ENCODE measurements around the gene ZBTB46. TPM values are rescaled to one million over a fixed set of nuclear protein-coding genes. Genes with fewer than 3 reads are reported as not detected.

Gene ZBTB46
- total and polyA plus RNA-seq, 4 donors = 0.79 to 12.1 (median 4.7) TPM

DNA sequence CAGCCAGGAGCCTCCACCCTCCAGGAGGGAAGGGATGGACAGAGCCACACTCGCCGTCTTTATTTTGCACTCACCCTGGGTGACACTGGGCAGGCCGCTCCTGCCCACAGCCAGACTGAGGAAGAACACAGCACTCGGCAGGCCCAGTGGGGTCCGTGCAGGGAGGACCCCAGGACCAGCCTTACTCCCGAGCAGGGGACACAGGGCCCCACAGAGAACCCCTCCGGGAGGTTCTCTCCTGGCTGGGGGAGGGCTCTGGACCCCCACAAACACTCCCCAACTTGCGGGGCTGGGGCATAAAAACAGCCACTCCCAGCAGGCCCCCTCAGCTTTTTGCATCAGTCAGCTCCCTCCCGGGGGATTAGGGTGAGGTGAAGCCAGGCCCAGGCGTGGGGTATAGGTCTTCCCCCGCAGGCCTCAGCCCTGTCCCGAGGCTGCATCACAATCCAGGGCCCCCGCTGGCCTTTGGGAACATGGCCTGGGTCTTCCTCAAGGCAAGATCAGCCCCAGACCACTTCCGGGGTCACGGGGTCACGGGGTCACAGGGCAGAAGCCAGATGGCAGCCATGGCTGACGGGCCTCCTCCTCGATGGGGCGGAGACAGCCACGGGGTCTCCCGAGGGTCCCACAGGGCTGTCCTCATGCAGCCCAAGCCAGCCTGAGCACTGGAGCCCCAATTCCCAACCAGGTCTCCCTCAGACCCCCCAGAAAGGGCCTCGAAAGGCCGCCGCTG lies 131.4 kb downstream of the ZBTB46 start (continued):
- TF ChIP-seq TAF1 (conservative IDR thresholded peaks at IDR 0.05) = no peak
- no peak for TF ChIP-seq RXRA (IDR thresholded peaks at IDR 0.05)
- TF ChIP-seq YY1 (IDR thresholded peaks at IDR 0.05) = no peak

DNA sequence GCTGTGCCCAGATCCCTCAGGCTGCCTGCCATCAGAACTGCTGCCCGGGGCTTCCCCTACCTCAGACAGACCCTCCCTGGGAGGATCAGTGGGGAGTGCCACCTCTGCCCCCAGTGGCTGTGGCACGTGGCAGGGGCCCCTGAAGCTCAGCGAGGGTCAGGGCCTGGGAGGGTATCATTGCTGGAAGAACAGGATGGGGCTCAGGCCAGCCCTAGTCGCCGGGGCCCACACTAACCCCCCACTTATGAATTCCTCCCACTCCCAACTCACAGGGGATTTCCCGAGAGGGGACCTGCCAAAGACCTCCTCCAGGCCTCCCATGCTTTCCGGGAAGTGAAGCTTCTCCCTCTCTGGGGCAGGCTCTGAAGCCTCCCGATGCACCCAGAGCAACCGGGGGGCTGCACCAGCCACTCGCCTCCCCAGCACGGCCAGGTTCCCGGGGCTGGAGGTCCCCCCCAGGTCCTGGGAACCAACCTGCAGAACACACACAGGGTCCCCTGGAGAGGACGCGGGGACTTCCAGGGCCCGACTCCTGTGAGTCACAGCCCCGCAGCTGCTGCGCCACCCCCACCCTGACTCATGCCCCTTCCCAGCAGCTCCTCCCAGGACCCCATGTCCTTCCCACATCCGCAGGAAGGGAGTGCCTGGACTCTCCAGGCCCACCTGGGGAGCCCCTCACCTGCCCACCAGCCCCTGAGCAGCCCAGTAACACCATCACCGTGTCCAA lies 132.2 kb downstream of the ZBTB46 start:
- H3K9me3 ChIP-seq (ENCODE audit: control insufficient read depth in 4 of 4, low read length in 3 of 4) = no peaks in the 10 kb centered on the region
- WGBS = 77% methylated on average over 19 of the region's 19 CpGs
- no peaks in the 10 kb centered on the region for H3K27me3 ChIP-seq (ENCODE audit: control insufficient read depth in 4 of 4, insufficient read depth in 4 of 4, low read length in 3 of 4)
- DNase-seq (ENCODE audit: low spot score) = no peak
- H3K4me3 ChIP-seq (ENCODE audit: low read depth in 1 of 3, low read length in 3 of 3) = no peak overlapping the region
- TF ChIP-seq, protein P1, sequence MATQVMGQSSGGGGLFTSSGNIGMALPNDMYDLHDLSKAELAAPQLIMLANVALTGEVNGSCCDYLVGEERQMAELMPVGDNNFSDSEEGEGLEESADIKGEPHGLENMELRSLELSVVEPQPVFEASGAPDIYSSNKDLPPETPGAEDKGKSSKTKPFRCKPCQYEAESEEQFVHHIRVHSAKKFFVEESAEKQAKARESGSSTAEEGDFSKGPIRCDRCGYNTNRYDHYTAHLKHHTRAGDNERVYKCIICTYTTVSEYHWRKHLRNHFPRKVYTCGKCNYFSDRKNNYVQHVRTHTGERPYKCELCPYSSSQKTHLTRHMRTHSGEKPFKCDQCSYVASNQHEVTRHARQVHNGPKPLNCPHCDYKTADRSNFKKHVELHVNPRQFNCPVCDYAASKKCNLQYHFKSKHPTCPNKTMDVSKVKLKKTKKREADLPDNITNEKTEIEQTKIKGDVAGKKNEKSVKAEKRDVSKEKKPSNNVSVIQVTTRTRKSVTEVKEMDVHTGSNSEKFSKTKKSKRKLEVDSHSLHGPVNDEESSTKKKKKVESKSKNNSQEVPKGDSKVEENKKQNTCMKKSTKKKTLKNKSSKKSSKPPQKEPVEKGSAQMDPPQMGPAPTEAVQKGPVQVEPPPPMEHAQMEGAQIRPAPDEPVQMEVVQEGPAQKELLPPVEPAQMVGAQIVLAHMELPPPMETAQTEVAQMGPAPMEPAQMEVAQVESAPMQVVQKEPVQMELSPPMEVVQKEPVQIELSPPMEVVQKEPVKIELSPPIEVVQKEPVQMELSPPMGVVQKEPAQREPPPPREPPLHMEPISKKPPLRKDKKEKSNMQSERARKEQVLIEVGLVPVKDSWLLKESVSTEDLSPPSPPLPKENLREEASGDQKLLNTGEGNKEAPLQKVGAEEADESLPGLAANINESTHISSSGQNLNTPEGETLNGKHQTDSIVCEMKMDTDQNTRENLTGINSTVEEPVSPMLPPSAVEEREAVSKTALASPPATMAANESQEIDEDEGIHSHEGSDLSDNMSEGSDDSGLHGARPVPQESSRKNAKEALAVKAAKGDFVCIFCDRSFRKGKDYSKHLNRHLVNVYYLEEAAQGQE (IDR thresholded peaks at IDR 0.05) = no peak
- TF ChIP-seq, protein P2, sequence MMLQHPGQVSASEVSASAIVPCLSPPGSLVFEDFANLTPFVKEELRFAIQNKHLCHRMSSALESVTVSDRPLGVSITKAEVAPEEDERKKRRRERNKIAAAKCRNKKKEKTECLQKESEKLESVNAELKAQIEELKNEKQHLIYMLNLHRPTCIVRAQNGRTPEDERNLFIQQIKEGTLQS (IDR thresholded peaks at IDR 0.05) = no peak
- TF ChIP-seq RXRA (IDR thresholded peaks at IDR 0.05) = no peak
- TF ChIP-seq HNF4A (conservative IDR thresholded peaks at IDR 0.05) = no peak
- no peak for TF ChIP-seq EGR1 (IDR thresholded peaks at IDR 0.05; ENCODE audit: low read depth in 2 of 2)
- TF ChIP-seq, protein P3, sequence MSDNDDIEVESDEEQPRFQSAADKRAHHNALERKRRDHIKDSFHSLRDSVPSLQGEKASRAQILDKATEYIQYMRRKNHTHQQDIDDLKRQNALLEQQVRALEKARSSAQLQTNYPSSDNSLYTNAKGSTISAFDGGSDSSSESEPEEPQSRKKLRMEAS (IDR thresholded peaks at IDR 0.05) = no peak
- TF ChIP-seq FOXA1 (IDR thresholded peaks at IDR 0.05) = no peak
- TF ChIP-seq TAF1 (conservative IDR thresholded peaks at IDR 0.05) = no peak
- TF ChIP-seq JUND (IDR thresholded peaks at IDR 0.05) = no peak
- no peak for TF ChIP-seq NR2F2 (IDR thresholded peaks at IDR 0.05)
- TF ChIP-seq, protein P4, sequence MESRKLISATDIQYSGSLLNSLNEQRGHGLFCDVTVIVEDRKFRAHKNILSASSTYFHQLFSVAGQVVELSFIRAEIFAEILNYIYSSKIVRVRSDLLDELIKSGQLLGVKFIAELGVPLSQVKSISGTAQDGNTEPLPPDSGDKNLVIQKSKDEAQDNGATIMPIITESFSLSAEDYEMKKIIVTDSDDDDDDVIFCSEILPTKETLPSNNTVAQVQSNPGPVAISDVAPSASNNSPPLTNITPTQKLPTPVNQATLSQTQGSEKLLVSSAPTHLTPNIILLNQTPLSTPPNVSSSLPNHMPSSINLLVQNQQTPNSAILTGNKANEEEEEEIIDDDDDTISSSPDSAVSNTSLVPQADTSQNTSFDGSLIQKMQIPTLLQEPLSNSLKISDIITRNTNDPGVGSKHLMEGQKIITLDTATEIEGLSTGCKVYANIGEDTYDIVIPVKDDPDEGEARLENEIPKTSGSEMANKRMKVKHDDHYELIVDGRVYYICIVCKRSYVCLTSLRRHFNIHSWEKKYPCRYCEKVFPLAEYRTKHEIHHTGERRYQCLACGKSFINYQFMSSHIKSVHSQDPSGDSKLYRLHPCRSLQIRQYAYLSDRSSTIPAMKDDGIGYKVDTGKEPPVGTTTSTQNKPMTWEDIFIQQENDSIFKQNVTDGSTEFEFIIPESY (IDR thresholded peaks at IDR 0.05) = no peak
- TF ChIP-seq SP1 (IDR thresholded peaks at IDR 0.05) = no peak
- TF ChIP-seq GABPA (IDR thresholded peaks at IDR 0.05 in 1 of 2, conservative IDR thresholded peaks at IDR 0.05 in 1 of 2) = no peak
- H3K27ac ChIP-seq (ENCODE audit: low read depth in 1 of 2, low read length in 2 of 2) = no peak overlapping the region
- H3K9ac ChIP-seq (ENCODE audit: low read depth in 1 of 2, low read length in 2 of 2) = no peak overlapping the region
- H3K4me1 ChIP-seq (ENCODE audit: control insufficient read depth in 4 of 4, insufficient read depth in 4 of 4, low read length in 3 of 4) = peaks cover 7 to 22% (median 13%) of the 10 kb centered on the region in 4 donors
- H3K36me3 ChIP-seq (ENCODE audit: control insufficient read depth in 4 of 4, insufficient read depth in 3 of 4, low read depth in 1 of 4, low read length in 3 of 4) = peaks cover 0 to 6% (median under 1%) of the 10 kb centered on the region in 4 donors
